HG03159 (cell line): ENCODE results near the gene CCRL2.

Experiments
- ATAC-seq: cut with Tn5 transposase; IDR thresholded peaks from one replicate; pipeline ENCODE4 v1.9.1; 2021; ENCODE audit warnings: mild to moderate bottlenecking, moderate library complexity; ENCODE audit not compliant: unreplicated experiment

Gene CCRL2, protein sequence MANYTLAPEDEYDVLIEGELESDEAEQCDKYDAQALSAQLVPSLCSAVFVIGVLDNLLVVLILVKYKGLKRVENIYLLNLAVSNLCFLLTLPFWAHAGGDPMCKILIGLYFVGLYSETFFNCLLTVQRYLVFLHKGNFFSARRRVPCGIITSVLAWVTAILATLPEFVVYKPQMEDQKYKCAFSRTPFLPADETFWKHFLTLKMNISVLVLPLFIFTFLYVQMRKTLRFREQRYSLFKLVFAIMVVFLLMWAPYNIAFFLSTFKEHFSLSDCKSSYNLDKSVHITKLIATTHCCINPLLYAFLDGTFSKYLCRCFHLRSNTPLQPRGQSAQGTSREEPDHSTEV

GRCh38 chr3:46406788-46407611 is at the start of gene CCRL2, which contains the start of gene CCR5AS:
CCRL2 (plus strand) TSS chr3:46407259; CDS start chr3:46408080, 821 bp downstream.
CCR5AS (minus strand) TSS chr3:46407066.
- no peak for ATAC-seq

DNA sequence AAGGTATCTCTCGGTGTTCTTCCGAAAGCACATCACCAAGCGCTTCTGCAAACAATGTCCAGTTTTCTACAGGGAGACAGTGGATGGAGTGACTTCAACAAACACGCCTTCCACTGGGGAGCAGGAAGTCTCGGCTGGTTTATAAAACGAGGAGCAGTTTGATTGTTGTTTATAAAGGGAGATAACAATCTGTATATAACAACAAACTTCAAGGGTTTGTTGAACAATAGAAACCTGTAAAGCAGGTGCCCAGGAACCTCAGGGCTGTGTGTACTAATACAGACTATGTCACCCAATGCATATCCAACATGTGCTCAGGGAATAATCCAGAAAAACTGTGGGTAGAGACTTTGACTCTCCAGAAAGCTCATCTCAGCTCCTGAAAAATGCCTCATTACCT is 48.6 kb upstream of the CCRL2 start:
- no peak for ATAC-seq

GRCh38 chr3:46359733-46360493 is 47.1 kb upstream of the CCRL2 start:
- peak; percentile 66 for ATAC-seq

- no peak for ATAC-seq
Observed at GRCh38 chr3:46360907-46361306, 46.2 kb upstream of the CCRL2 start.

- no peak for ATAC-seq
Observed at GRCh38 chr3:46361408-46362283, 45.4 kb upstream of the CCRL2 start.

DNA sequence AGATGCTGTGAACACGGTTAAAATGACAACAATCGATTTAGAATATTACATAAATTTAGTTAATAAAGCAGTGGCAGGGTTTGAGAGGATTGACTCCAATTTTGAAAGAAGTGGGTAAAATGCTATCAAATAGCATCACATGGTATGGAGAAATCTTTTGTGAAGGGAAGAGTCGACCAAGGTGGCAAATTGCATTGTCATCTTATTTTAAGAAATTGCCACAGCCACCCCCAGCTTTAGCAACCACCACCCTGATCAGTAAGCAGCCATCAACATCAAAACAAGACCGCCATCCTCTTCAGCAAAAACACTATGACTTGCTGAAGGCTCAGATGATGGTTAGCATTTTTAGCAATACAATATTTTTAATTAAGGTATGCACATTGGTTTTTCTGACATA is 42.0 kb upstream of the CCRL2 start:
- ATAC-seq = no peak

- ATAC-seq = no peak
Observed at GRCh38 chr3:46365737-46366524, 41.1 kb upstream of the CCRL2 start.

- ATAC-seq = no peak
Observed at GRCh38 chr3:46367811-46368210, 39.2 kb upstream of the CCRL2 start.

GRCh38 chr3:46368569-46368968 is 38.5 kb upstream of the CCRL2 start:
- no peak for ATAC-seq

- ATAC-seq = no peak
Observed at GRCh38 chr3:46369151-46369550, 37.9 kb upstream of the CCRL2 start.

DNA sequence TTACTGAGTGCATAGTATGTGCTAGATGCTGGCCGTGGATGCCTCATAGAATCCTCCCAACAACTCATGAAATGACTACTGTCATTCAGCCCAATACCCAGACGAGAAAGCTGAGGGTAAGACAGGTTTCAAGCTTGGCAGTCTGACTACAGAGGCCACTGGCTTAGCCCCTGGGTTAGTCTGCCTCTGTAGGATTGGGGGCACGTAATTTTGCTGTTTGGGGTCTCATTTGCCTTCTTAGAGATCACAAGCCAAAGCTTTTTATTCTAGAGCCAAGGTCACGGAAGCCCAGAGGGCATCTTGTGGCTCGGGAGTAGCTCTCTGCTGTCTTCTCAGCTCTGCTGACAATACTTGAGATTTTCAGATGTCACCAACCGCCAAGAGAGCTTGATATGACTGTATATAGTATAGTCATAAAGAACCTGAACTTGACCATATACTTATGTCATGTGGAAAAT is 37.4 kb upstream of the CCRL2 start:
- ATAC-seq = no peak

- no peak for ATAC-seq
Observed at GRCh38 chr3:46370839-46371518, 36.1 kb upstream of the CCRL2 start, which contains the start of gene CCR5. CCR5 (plus strand) TSS chr3:46370946; CDS start chr3:46372903, 1,957 bp downstream.

DNA sequence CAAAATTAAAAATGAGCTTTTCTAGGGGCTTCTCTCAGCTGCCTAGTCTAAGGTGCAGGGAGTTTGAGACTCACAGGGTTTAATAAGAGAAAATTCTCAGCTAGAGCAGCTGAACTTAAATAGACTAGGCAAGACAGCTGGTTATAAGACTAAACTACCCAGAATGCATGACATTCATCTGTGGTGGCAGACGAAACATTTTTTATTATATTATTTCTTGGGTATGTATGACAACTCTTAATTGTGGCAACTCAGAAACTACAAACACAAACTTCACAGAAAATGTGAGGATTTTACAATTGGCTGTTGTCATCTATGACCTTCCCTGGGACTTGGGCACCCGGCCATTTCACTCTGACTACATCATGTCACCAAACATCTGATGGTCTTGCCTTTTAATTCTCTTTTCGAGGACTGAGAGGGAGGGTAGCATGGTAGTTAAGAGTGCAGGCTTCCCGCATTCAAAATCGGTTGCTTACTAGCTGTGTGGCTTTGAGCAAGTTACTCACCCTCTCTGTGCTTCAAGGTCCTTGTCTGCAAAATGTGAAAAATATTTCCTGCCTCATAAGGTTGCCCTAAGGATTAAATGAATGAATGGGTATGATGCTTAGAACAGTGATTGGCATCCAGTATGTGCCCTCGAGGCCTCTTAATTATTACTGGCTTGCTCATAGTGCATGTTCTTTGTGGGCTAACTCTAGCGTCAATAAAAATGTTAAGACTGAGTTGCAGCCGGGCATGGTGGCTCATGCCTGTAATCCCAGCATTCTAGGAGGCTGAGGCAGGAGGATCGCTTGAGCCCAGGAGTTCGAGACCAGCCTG is 35.3 kb upstream of the CCRL2 start:
- no peak for ATAC-seq

GRCh38 chr3:46372492-46373359 is 34.3 kb upstream of the CCRL2 start:
- ATAC-seq = no peak

- ATAC-seq = no peak
Observed at GRCh38 chr3:46374755-46375154, 32.3 kb upstream of the CCRL2 start.

DNA sequence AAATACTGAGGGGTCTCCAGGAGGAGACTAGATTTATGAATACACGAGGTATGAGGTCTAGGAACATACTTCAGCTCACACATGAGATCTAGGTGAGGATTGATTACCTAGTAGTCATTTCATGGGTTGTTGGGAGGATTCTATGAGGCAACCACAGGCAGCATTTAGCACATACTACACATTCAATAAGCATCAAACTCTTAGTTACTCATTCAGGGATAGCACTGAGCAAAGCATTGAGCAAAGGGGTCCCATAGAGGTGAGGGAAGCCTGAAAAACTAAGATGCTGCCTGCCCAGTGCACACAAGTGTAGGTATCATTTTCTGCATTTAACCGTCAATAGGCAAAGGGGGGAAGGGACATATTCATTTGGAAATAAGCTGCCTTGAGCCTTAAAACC is 31.8 kb upstream of the CCRL2 start:
- no peak for ATAC-seq

GRCh38 chr3:46375814-46376213 is 31.2 kb upstream of the CCRL2 start:
- no peak for ATAC-seq
